PFSK-1 (cell line): ENCODE data around the gene NOTUM.

Experiments used
- POLR2AphosphoS5 ChIP-seq: IDR thresholded peaks from 2 replicates; pipeline ENCODE4 v1.6.1; 2012; ENCODE audit warnings: low read depth, mild to moderate bottlenecking, control low read depth, low read length, moderate library complexity
- SIN3A ChIP-seq: IDR thresholded peaks from 2 replicates; pipeline ENCODE4 v1.6.1; 2012; ENCODE audit warnings: mild to moderate bottlenecking, low read length, moderate library complexity, borderline replicate concordance; ENCODE audit not compliant: insufficient read depth
- TAF1 ChIP-seq: IDR thresholded peaks from 2 replicates; pipeline ENCODE4 v1.6.1; 2012; ENCODE audit warnings: low read length, control low read depth, borderline replicate concordance; ENCODE audit not compliant: insufficient read depth
- TF ChIP-seq, protein P1 (sequence below), 2 experiments: IDR thresholded peaks; 2 replicates each; pipeline versions ENCODE4 v1.6.1 to v1.8.0; 2011 to 2012; ENCODE audit warnings: low read depth in 2 of 2, low read length in 2 of 2, control low read depth in 1 of 2, inconsistent platforms in 1 of 2, mild to moderate bottlenecking in 1 of 2, moderate library complexity in 1 of 2; ENCODE audit not compliant: insufficient read depth in 1 of 2

DNA sequence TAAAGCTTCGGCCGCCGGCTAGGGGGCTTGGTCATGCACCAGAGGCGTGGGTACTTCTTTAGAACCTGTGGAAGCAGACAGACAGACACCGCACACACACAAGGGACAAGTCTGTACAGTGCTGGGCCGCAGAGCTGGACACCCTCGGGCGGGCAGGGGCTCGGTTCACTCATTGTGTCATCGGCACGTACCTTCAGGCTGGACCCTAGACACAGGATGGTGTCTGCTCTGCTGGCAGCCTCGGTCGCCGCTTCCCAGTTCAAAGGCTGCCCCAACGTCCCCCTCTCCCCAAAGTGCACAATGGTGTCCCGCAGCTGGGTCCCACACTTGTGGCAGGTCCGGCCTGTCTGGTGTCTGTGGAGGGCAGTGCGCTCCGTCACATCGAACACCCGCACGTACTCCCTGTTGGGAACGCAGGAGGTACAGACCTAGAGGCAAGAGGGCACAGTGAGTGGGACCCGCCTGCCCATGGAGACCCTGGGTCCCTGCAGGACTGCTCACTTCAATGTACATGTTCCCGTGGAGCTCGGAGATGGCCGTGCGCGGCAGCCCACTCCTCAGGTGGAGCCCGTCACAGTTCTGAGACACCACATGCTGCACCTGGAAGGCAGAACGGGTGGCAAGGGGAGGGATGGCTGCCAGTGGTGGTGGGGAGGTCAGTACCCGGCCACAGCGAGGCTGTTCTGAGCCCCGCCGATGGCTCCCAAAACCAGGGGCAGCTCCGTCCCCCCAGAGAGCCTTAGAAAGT is 46.7 kb downstream of the NOTUM start:
- TF ChIP-seq POLR2AphosphoS5 = no peak
- TF ChIP-seq SIN3A = no peak
- TF ChIP-seq, protein P1, sequence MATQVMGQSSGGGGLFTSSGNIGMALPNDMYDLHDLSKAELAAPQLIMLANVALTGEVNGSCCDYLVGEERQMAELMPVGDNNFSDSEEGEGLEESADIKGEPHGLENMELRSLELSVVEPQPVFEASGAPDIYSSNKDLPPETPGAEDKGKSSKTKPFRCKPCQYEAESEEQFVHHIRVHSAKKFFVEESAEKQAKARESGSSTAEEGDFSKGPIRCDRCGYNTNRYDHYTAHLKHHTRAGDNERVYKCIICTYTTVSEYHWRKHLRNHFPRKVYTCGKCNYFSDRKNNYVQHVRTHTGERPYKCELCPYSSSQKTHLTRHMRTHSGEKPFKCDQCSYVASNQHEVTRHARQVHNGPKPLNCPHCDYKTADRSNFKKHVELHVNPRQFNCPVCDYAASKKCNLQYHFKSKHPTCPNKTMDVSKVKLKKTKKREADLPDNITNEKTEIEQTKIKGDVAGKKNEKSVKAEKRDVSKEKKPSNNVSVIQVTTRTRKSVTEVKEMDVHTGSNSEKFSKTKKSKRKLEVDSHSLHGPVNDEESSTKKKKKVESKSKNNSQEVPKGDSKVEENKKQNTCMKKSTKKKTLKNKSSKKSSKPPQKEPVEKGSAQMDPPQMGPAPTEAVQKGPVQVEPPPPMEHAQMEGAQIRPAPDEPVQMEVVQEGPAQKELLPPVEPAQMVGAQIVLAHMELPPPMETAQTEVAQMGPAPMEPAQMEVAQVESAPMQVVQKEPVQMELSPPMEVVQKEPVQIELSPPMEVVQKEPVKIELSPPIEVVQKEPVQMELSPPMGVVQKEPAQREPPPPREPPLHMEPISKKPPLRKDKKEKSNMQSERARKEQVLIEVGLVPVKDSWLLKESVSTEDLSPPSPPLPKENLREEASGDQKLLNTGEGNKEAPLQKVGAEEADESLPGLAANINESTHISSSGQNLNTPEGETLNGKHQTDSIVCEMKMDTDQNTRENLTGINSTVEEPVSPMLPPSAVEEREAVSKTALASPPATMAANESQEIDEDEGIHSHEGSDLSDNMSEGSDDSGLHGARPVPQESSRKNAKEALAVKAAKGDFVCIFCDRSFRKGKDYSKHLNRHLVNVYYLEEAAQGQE (IDR thresholded peaks at IDR 0.05; ENCODE audit: insufficient read depth in 1 of 2, low read depth in 2 of 2, low read length in 2 of 2) = no peak
- TF ChIP-seq TAF1 = no peak
